H1 (cell line): ENCODE measurements around the gene HIVEP2. TPM values are rescaled to one million over a fixed set of nuclear protein-coding genes. Genes with fewer than 3 reads are reported as not detected.

Source experiments
- CTCF ChIA-PET: fragments of 300-600 bp; sonication (Branson Sonifier 250); formaldehyde crosslinking; loops from one replicate; lab custom pipeline; 2021; ENCODE audit not compliant: partially characterized antibody; lab: Charles Lee
- POLR2A ChIA-PET: fragments of 300-600 bp; sonication (Branson Sonifier 250); formaldehyde crosslinking; loops from one replicate; lab custom pipeline; 2021; ENCODE audit warnings: inconsistent platforms; ENCODE audit not compliant: partially characterized antibody; lab: Charles Lee
- DNase-seq, 2 experiments: peaks; one replicate each; pipeline versions ENCODE4 v3.0.0 to v3.0.0-alpha.2; 2010 to 2022; ENCODE audit warnings: low spot score in 2 of 2, low read depth in 1 of 2, mixed read lengths in 1 of 2
- FAIRE-seq: peaks from 2 replicates; lab custom pipeline; 2011; peaks lifted over from hg19 to GRCh38; lab: Jason Lieb, UNC
- H2AFZ ChIP-seq: 2 replicates; pipeline ENCODE4 v1.8.1; 2012; ENCODE audit warnings: low read length, inconsistent platforms
- H2AK5ac ChIP-seq: 2 replicates; pipeline ENCODE4 v1.6.1; 2013; ENCODE audit warnings: low read depth, low read length
- H2BK120ac ChIP-seq: replicated peaks from 2 replicates; pipeline ENCODE3; 2013; ENCODE audit warnings: low read depth, low read length, inconsistent platforms
- H2BK12ac ChIP-seq: 2 replicates; pipeline ENCODE4 v1.6.1; 2013; ENCODE audit warnings: low read depth, low read length
- H2BK15ac ChIP-seq: 2 replicates; pipeline ENCODE4 v1.6.1; 2013; ENCODE audit warnings: low read length
- H2BK20ac ChIP-seq: 2 replicates; pipeline ENCODE4 v1.6.1; 2013; ENCODE audit warnings: low read length
- H2BK5ac ChIP-seq: 2 replicates; pipeline ENCODE4 v1.6.1; 2013; ENCODE audit warnings: low read depth, low read length
- H3K14ac ChIP-seq: 2 replicates; pipeline ENCODE4 v1.6.1; 2013; ENCODE audit warnings: inconsistent platforms; ENCODE audit not compliant: insufficient read length
- H3K18ac ChIP-seq: 2 replicates; pipeline ENCODE4 v1.6.1; 2013; ENCODE audit warnings: low read length; ENCODE audit errors: extremely low read depth
- H3K23ac ChIP-seq: 2 replicates; pipeline ENCODE4 v1.6.1; 2013; ENCODE audit warnings: inconsistent platforms; ENCODE audit not compliant: insufficient read length
- H3K23me2 ChIP-seq: 2 replicates; pipeline ENCODE4 v1.6.1; 2013; ENCODE audit warnings: low read depth, low read length
- H3K27ac ChIP-seq: 2 replicates; pipeline ENCODE4 v1.6.1; 2011; ENCODE audit warnings: low read depth, low read length, inconsistent platforms
- H3K27me3 ChIP-seq, 4 experiments: replicated peaks in 1 of 4; 1 replicate in 1 of 4; 2 replicates in 3 of 4; pipeline versions ENCODE4 v1.6.1 to v1.8.1; 2011 to 2013; ENCODE audit warnings: low read length in 3 of 4, mild to moderate bottlenecking in 3 of 4, inconsistent platforms in 2 of 4, mixed read lengths in 2 of 4, moderate library complexity in 1 of 4; ENCODE audit not compliant: control insufficient read depth in 3 of 4, insufficient read depth in 3 of 4; ENCODE audit errors: extremely low read depth in 1 of 4
- H3K36me3 ChIP-seq, 4 experiments: 2 replicates each; pipeline versions ENCODE4 v1.6.1 to v1.8.1; 2011 to 2013; ENCODE audit warnings: mild to moderate bottlenecking in 4 of 4, low read length in 3 of 4, moderate library complexity in 2 of 4, control low read depth in 1 of 4, inconsistent platforms in 1 of 4; ENCODE audit not compliant: insufficient read depth in 4 of 4, control insufficient read depth in 2 of 4
- H3K4ac ChIP-seq: replicated peaks from 2 replicates; pipeline ENCODE3; 2013; ENCODE audit warnings: low read length, low read depth, mixed read lengths, inconsistent platforms; ENCODE audit not compliant: insufficient read length
- H3K4me1 ChIP-seq, 4 experiments: replicated peaks in 1 of 4; 1 replicate in 1 of 4; 2 replicates in 3 of 4; pipeline versions ENCODE4 v1.6.1 to v1.8.1; 2011 to 2013; ENCODE audit warnings: low read length in 3 of 4, inconsistent platforms in 2 of 4, mixed read lengths in 1 of 4; ENCODE audit not compliant: insufficient read depth in 4 of 4, control insufficient read depth in 3 of 4
- H3K4me2 ChIP-seq, 2 experiments: 2 replicates each; pipeline versions ENCODE4 v1.6.1 to v1.8.1; 2011 to 2013; ENCODE audit warnings: low read depth in 2 of 2, low read length in 2 of 2, control low read depth in 1 of 2, inconsistent platforms in 1 of 2, mild to moderate bottlenecking in 1 of 2; ENCODE audit not compliant: insufficient read depth in 1 of 2
- H3K4me3 ChIP-seq, 4 experiments: fragments of 200-600, 300-600 bp in 1 of 4; sonication (generic), shearing (Covaris generic), sonication (Bioruptor Twin) in 1 of 4; 2 replicates each; pipeline versions ENCODE4 v1.5.1 to v1.8.1; 2011 to 2016; ENCODE audit warnings: low read length in 4 of 4, low read depth in 3 of 4, control low read depth in 2 of 4, inconsistent platforms in 2 of 4, mild to moderate bottlenecking in 2 of 4, mixed read lengths in 1 of 4, moderate library complexity in 1 of 4; ENCODE audit not compliant: insufficient read depth in 2 of 4; ENCODE audit errors: extremely low read depth in 1 of 4
- H3K56ac ChIP-seq: replicated peaks from 2 replicates; pipeline ENCODE3; 2013; ENCODE audit warnings: low read depth, mild to moderate bottlenecking, mixed read lengths, low read length, inconsistent platforms; ENCODE audit not compliant: insufficient read length
- H3K79me1 ChIP-seq: 2 replicates; pipeline ENCODE4 v1.6.1; 2013; ENCODE audit warnings: low read depth, low read length, control low read depth
- H3K79me2 ChIP-seq, 2 experiments: 2 replicates each; pipeline versions ENCODE4 v1.6.1 to v1.8.1; 2012 to 2013; ENCODE audit warnings: low read length in 2 of 2, mild to moderate bottlenecking in 2 of 2, inconsistent platforms in 1 of 2; ENCODE audit not compliant: insufficient read depth in 2 of 2, control insufficient read depth in 1 of 2
- H3K9ac ChIP-seq, 4 experiments: replicated peaks in 1 of 4; 1 replicate in 1 of 4; 2 replicates in 3 of 4; pipeline versions ENCODE4 v1.6.1 to v1.8.1; 2011 to 2013; ENCODE audit warnings: low read depth in 3 of 4, low read length in 3 of 4, control low read depth in 2 of 4, mild to moderate bottlenecking in 2 of 4, moderate library complexity in 2 of 4, inconsistent platforms in 1 of 4; ENCODE audit errors: extremely low read depth in 1 of 4
- H3K9me3 ChIP-seq, 2 experiments: 2 replicates each; pipeline versions ENCODE4 v1.6.1 to v1.8.1; 2012 to 2013; ENCODE audit warnings: mild to moderate bottlenecking in 2 of 2, moderate library complexity in 2 of 2, control low read depth in 1 of 2, inconsistent platforms in 1 of 2, low read depth in 1 of 2, low read length in 1 of 2, mixed read lengths in 1 of 2; ENCODE audit not compliant: insufficient read depth in 2 of 2
- H4K20me1 ChIP-seq, 2 experiments: replicated peaks in 1 of 2; 2 replicates each; pipeline versions ENCODE3 to v1.8.1; 2011 to 2013; ENCODE audit warnings: inconsistent platforms in 2 of 2, low read length in 2 of 2, mild to moderate bottlenecking in 1 of 2; ENCODE audit not compliant: insufficient read depth in 2 of 2, control insufficient read depth in 1 of 2
- H4K5ac ChIP-seq: 2 replicates; pipeline ENCODE4 v1.6.1; 2013; ENCODE audit warnings: low read length, low read depth, mixed read lengths, inconsistent platforms; ENCODE audit not compliant: insufficient read length
- H4K8ac ChIP-seq: 2 replicates; pipeline ENCODE4 v1.8.0; 2013; ENCODE audit warnings: mild to moderate bottlenecking, moderate library complexity, low read length, inconsistent platforms; ENCODE audit not compliant: insufficient read depth; ENCODE audit errors: extremely low read depth
- H4K91ac ChIP-seq: replicated peaks from 2 replicates; pipeline ENCODE3; 2013; ENCODE audit warnings: low read length, mixed read lengths, inconsistent platforms; ENCODE audit not compliant: insufficient read length
- FOSL1 ChIP-seq: IDR thresholded peaks from 2 replicates; pipeline ENCODE4 v1.6.1; 2011; ENCODE audit warnings: mild to moderate bottlenecking, low read depth, low read length, moderate library complexity; ENCODE audit not compliant: insufficient read depth
- WGBS, 2 experiments: shearing (Covaris generic) in 1 of 2; methylation state at CpG; one replicate each; pipeline versions ENCODE4 v1.1.6 to v1.1.7; 2013 to 2015; ENCODE audit warnings: low lambda C conversion rate in 2 of 2, mixed read lengths in 2 of 2, inconsistent platforms in 1 of 2, low coverage in 1 of 2, missing lambda C conversion rate in 1 of 2; ENCODE audit not compliant: insufficient replicate concordance in 2 of 2, insufficient coverage in 1 of 2, insufficient read length in 1 of 2; ENCODE audit errors: extremely low coverage in 1 of 2, missing lambda C conversion rate in 1 of 2; 5-methylcytosine and 5-hydroxymethylcytosine counted together
- polyA plus RNA-seq, 7 experiments: library from polyadenylated mRNA; depleted of rRNA in 3 of 7; stranded (reverse) in 5 of 7; unstranded in 2 of 7; fragments of >200 nt in 5 of 7; fragments of 200-250 nt in 2 of 7; gene quantifications; 1 replicate in 5 of 7; 2 replicates in 1 of 7; 4 replicates in 1 of 7; pipeline versions ENCODE4 v1.2.1 to v1.2.3, GENCODE V29; 2011 to 2013; ENCODE audit warnings: missing spikeins in 2 of 7, mixed read lengths in 2 of 7
- total RNA-seq: library from RNA; stranded (reverse); fragmentation: NEBNext Ultra II Directional; extraction: Animal tissue kit (Norgen Biotek cat#: 25700); gene quantifications from 2 replicates; pipeline ENCODE4 v1.2.1, GENCODE V29; 2021

Gene HIVEP2
- total and polyA plus RNA-seq, 2 of the 8 experiments (the other 6 are each of a cell fraction or from before 2014, with no cell fraction given), result 2.2 to 6.1 TPM

DNA sequence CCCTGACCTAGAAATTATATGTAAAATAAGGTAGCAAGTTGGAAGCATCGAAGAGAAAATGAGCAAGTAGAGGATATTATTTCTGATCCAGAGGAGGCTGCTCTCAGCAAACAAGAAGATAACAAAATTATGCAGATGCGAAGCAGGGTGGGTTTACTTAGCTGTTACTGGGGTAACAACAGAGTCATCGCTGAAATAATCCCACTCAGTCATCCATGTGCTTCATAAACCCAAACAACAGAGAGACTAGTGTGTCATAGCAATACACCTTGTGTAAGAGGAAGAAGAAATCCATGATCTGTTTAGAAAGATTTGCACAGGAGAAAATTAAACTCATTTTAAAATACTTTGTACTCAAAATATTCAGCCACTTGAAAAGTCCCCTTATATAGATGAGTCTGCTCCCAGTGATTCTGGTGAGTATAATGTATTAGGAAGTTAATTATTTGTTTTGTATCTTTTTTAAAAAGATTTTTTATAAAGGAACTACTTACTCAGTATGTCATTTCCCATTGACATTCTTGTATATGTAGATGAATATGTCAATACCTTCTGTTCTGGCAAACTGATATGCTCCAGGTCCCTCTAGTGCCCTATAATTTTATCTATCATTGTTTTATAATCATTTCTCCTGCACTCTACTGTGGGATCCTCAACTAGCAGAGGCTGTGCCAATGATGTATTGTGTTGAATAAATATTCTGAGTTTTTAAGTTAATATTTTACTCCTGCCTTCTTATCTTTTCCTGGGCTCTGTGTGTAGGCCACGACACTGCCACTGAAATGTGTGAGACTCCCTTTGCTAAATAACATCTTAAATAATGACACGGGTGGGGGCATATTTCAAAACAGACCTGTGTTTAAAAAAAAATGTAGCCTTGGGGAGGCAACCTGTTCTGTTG is 8.6 kb upstream of the HIVEP2 start:
- Histone ChIP-seq H4K5ac (no peak overlapping the region), H3K27me3 (peaks cover 0 to 4% (median 1%) of the 10 kb centered on the region in 4 experiments; a peak in 2 of 7 replicates)
- TF ChIP-seq FOSL1, result no peak

More for the DNA sequence above, 8.6 kb upstream of the HIVEP2 start:
- DNase-seq, result no peak
- 88% methylated on average over 5 of the region's 5 CpGs; no CpG with 5 or more reads in 1 of the 2 experiments for WGBS, 2 experiments
- Histone ChIP-seq H2BK12ac (no peak overlapping the region), H3K23me2 (no peaks in the 10 kb centered on the region), H3K36me3 (no peaks in the 10 kb centered on the region), H3K4me1 (no peaks in the 10 kb centered on the region; a peak in 1 of 7 replicates), H4K91ac (no peak overlapping the region), H3K18ac (no peak overlapping the region), H3K27ac (no peak overlapping the region), H3K4ac (no peak overlapping the region), H3K4me2 (no peak overlapping the region), H3K14ac (no peak overlapping the region), H3K79me2 (no peaks in the 10 kb centered on the region), H2AFZ (no peak overlapping the region), H2AK5ac (no peak overlapping the region), H3K79me1 (no peaks in the 10 kb centered on the region), H2BK15ac (no peak overlapping the region), H2BK5ac (no peak overlapping the region), H2BK20ac (no peak overlapping the region), H3K56ac (no peak overlapping the region), H3K23ac (no peak overlapping the region), H2BK120ac (no peak overlapping the region), H4K20me1 (no peaks in the 10 kb centered on the region), H3K9ac (no peak overlapping the region), H3K4me3 (no peak overlapping the region), H3K9me3 (no peaks in the 10 kb centered on the region), H4K8ac (no peak overlapping the region)
- ChIA-PET CTCF (interaction anchor here (1.0 to 2.5 kb wide), 3 partner anchors 9 to 261 kb away, joined by 3 to 7 read pairs (median 3); no protein-coding TSS in a partner anchor), POLR2A (interaction anchor here (1.1 kb wide), 1 partner anchor 142 kb away, joined by 3 read pairs; no protein-coding TSS in a partner anchor)
- no peak for FAIRE-seq
